Right cardiac atrium (tissue), 5 donors: ENCODE results near the gene QRICH1. TPM values are rescaled to one million over a fixed set of nuclear protein-coding genes. Genes with fewer than 3 reads are reported as not detected.

Experiments used
- ATAC-seq, 2 donors: fragments of 200-7000 bp; cut with Tn5 transposase; one replicate each; pipeline versions ENCODE4 v1.8.0 to v1.9.1; 2020; ENCODE audit warnings: moderate library complexity in 2 of 2, mild to moderate bottlenecking in 1 of 2
- DNase-seq, 3 donors: peaks; one replicate each; pipeline ENCODE4 v3.0.0-alpha.2; 2020
- H3K27ac ChIP-seq: one replicate; pipeline ENCODE4 v1.5.1; 2013; ENCODE audit warnings: mild to moderate bottlenecking, low read length, control low read depth, moderate library complexity
- H3K27me3 ChIP-seq: one replicate; pipeline ENCODE4 v1.6.1; 2013; ENCODE audit not compliant: control insufficient read depth, insufficient read depth
- H3K4me1 ChIP-seq: one replicate; pipeline ENCODE4 v1.6.1; 2013; ENCODE audit warnings: low read length; ENCODE audit not compliant: control insufficient read depth, insufficient read depth
- H3K4me3 ChIP-seq: one replicate; pipeline ENCODE4 v1.5.1; 2013; ENCODE audit warnings: low read length, control low read depth
- H3K9me3 ChIP-seq: one replicate; pipeline ENCODE4 v1.6.1; 2013; ENCODE audit warnings: low read length; ENCODE audit not compliant: control insufficient read depth
- WGBS: extraction: QIAGEN DNeasy Blood & Tissue Kit; methylation state at CpG from one replicate; pipeline ENCODE4 v1.1.7; 2013; 5-methylcytosine and 5-hydroxymethylcytosine counted together
- intact Hi-C, 4 donors: fragments of 100-400 bp; cut with DNase I; formaldehyde crosslinking; loops; one replicate each; pipeline versions ENCODE4 v1.11.0 to v1.14.0; 2022 to 2023
- long read RNA-seq, 4 donors: library from polyadenylated mRNA; unstranded; transcript quantifications; one replicate each; pipeline ENCODE4 v2.0.0, GENCODE V29; 2020 to 2021
- polyA plus RNA-seq: library from polyadenylated mRNA; stranded (reverse); fragments of 200-250 nt; gene quantifications from one replicate; pipeline ENCODE4 v1.2.3, GENCODE V29; 2013
- total RNA-seq, 4 donors: library from RNA; stranded (reverse); fragmentation: NEBNext Ultra II Directional; extraction: Animal tissue kit (Norgen Biotek cat#: 25700); gene quantifications; one replicate each; pipeline ENCODE4 v1.2.1, GENCODE V29; 2021
- donor health status: healthy with polysubstance abuse.
- donor health status: DM: no; HTN: yes; CAD: no.
- donor health status: DM: no; HTN: no; CAD: no.
- donor health status: DM: no; HTN: yes; CAD: no; lungs with severe emphysema.
- donor health status: DM: yes; HTN: yes; CAD: no.

The QRICH1 gene
- total RNA-seq (10 to 100 TPM; 59.2 to 74.7 (median 65.9) TPM), polyA plus RNA-seq (23.3 TPM)
- long read RNA-seq, donor 1, transcript QRICH1-202 (10 exons, 3,549 nt): major isoform, 32 of 66 reads
- long read RNA-seq, donor 1, transcript QRICH1-204 (11 exons, 3,009 nt): minor isoform, 5 of 66 reads
- long read RNA-seq, donor 1, partial matches to known transcripts: 22 of 66 reads
- long read RNA-seq, donor 1, other reads (novel, unspliced or antisense): 6 of 66 reads
- long read RNA-seq, donor 2, transcript QRICH1-202 (10 exons, 3,549 nt): major isoform, 9 of 16 reads
- long read RNA-seq, donor 2, partial matches to known transcripts: 5 of 16 reads
- long read RNA-seq, donor 2, other reads (novel, unspliced or antisense): 2 of 16 reads
- long read RNA-seq, donor 3, transcript QRICH1-202 (10 exons, 3,549 nt): major isoform, 36 of 92 reads
- long read RNA-seq, donor 3, partial matches to known transcripts: 42 of 92 reads
- long read RNA-seq, donor 3, other reads (novel, unspliced or antisense): 13 of 92 reads
- long read RNA-seq, donor 4, transcript QRICH1-202 (10 exons, 3,549 nt): major isoform, 11 of 20 reads
- long read RNA-seq, donor 4, partial matches to known transcripts: 5 of 20 reads
- long read RNA-seq, donor 4, other reads (novel, unspliced or antisense): 2 of 20 reads

DNA sequence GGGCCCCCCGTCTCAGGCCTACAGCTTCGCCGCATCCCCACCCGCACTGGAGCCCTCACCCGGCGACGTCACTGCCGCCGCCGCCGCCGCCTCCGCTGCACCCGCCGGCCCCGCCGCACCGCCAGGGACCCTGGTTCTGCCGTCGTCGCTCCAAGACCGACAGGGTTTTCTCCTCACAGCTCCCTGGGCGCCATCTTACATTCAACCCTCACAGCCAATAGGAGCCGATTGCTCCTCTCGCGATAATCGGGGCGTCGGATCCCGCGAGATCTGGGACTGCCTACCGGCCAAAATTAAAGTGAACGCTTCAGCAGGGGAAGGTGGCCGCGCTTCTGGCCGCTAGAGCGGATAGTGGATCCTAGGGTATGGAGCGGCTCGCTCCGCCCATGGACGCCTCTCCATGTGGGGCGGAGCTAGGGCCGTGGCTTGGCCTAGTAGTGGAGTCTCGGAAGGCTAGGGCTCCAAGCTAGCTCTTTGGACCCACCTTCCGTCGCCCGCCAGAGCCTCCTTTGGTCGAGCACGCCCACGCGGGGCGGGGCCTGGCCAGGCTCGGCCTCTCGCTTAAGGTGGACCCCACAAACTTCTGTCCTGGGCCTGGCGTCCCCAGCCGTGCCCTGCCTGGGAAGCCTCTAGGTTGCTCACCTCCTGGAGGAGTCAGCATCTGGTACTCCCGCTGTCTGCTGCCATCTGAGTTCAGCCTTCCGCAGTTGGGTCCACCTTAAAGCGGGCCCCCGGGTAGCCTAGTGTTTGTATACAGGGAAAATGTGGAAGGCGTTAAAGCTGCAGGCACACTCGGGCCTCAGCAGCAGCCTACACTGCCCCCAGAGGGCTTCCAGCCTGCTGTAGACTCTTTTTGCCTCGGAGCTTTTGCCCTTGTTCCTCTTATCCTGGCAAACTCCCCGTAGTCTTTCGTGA is at the start of gene QRICH1:
Gene QRICH1, minus strand, starts transcription at position 219 of the 915 bp plus-strand sequence. CDS start 17,054 bp downstream, outside the sequence.
- intact Hi-C loops: loop anchor here in 1 of 4 donors (2.0 kb wide), 1 partner anchor 39 kb away; the partner anchor contains the start of gene LAMB2
- DNase-seq: peak; percentile 97 to 99 (median 99)
- no peaks in the 10 kb centered on the region for H3K9me3 ChIP-seq
- ATAC-seq: peak; percentile 94 to 96
- H3K27me3 ChIP-seq: no peaks in the 10 kb centered on the region
- H3K4me1 ChIP-seq: peaks cover 2% of the 10 kb centered on the region
- peak within 1 kb of the TSS; percentile 91 for H3K27ac ChIP-seq
- under 1% methylated on average over 65 of the region's 65 CpGs for WGBS
- H3K4me3 ChIP-seq: peak within 1 kb of the TSS; percentile 84

- Histone ChIP-seq H3K4me3 (no peak overlapping the region), H3K27ac (no peak overlapping the region), H3K27me3 (no peaks in the 10 kb centered on the region), H3K9me3 (no peaks in the 10 kb centered on the region), H3K4me1 (no peaks in the 10 kb centered on the region)
- intact Hi-C loops: no loop called here
- DNase-seq (peak in 1 of 3 donors; percentile 9), ATAC-seq (no peak)
- 78% methylated on average over 3 of the region's 3 CpGs for WGBS
Observed at GRCh38 chr3:49140080-49140479, 46.2 kb upstream of the QRICH1 start.

- Histone ChIP-seq H3K4me1 (peaks cover 10% of the 10 kb centered on the region), H3K27ac (no peak overlapping the region), H3K4me3 (no peak overlapping the region), H3K27me3 (no peaks in the 10 kb centered on the region), H3K9me3 (no peaks in the 10 kb centered on the region)
- intact Hi-C loops: no loop called here
- whole genome bisulfite sequencing: 89% methylated on average over 4 of the region's 4 CpGs
- ATAC-seq (no peak), DNase-seq (peak in 1 of 3 donors; percentile 18)
Observed at GRCh38 chr3:49135499-49135898, 41.6 kb upstream of the QRICH1 start.

DNA sequence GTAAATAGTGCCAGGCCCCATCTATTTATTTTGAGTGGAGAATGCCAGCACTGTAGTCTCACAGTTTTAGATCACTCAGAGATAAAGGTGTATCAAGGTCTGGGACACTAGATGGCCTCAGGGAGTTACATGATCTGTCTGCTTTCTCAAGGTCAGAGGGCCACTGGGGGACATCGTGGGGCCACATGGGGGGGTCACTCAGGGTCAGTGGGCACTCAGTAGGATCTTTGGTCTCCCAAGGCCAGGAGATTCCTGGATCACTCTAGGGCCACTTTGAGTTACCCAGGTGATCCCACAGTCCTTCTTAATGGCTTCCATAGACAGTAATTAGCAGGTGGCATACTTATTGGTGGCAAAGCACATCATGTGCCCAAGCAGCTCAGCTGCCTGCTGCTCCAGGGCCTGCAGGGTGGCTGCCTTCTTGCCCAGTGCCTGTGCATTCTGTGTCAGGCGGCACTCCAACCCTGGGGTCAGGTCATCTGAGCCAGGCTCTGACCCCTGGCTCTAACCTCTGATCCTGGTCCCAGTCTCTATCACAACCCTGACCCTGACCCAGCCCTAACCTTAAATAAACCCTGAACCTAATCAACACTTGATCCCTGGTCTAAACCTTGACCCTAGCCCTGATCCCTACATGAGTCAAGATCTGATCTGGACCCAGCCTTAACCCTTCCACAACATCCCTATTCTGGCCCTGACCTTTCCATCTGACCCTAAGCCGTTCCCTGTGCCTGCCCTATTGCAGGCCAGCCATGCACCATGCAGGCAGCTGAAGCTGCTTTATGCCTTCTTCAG is 40.8 kb upstream of the QRICH1 start:
- WGBS: 59% methylated on average over 3 of the region's 3 CpGs
- H3K4me1 ChIP-seq: peaks cover 12% of the 10 kb centered on the region
- intact Hi-C loops: no loop called here

DNA sequence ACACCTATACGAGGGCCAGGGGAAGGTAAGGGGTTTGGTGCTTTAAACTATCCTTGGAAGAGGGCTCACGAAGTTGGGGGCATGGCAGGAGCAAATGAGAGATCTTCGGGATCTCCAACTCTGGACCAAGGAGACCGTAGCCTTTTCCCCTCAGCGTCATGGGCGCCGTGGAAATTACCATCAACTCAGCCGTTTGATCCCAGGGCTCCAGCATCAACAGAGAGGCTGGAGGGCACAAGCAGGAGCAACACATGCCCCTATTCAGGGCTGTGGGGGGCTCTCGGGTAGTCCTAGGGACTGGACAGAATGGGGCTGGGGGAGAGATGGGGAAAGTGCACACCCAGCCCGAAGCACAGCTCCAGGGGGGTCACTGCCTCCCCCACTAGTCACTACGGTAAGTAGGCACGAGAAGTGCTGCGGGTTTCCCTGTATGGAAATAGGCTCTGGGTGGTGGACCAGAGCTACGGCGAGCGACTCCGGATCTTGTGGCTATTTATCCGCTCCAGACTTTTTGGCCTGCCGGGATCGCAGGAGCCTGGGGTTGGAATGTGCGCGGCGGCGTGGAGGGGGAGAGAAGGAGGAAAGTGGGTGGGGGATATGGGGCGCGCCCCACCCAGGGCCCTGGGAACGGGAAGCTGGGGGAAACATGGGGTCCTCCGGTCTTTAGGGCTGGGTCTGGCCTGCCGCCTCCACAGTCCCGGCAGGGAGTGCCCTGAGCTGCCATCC is 39.5 kb upstream of the QRICH1 start:
- Histone ChIP-seq H3K4me3 (peak overlapping the region; percentile 77), H3K27me3 (no peaks in the 10 kb centered on the region), H3K9me3 (no peaks in the 10 kb centered on the region), H3K4me1 (peaks cover 12% of the 10 kb centered on the region), H3K27ac (peak overlapping the region; percentile 94)
- DNase-seq: peak; percentile 90 to 95 (median 95)
- peak; percentile 85 to 87 for ATAC-seq
- intact Hi-C loops: loop anchor here in 1 of 4 donors (2.0 kb wide), 1 partner anchor 39 kb away; the partner anchor contains the start of gene QRICH1
- 2% methylated on average over 30 of the region's 30 CpGs for WGBS

More for the DNA sequence above, 40.8 kb upstream of the QRICH1 start:
- no peaks in the 10 kb centered on the region for H3K27me3 ChIP-seq
- H3K27ac ChIP-seq: peak overlapping the region; percentile 45
- ATAC-seq: no peak
- DNase-seq: peak in 2 of 3 donors; percentile 31 to 58
- no peaks in the 10 kb centered on the region for H3K9me3 ChIP-seq
- no peak overlapping the region for H3K4me3 ChIP-seq

DNA sequence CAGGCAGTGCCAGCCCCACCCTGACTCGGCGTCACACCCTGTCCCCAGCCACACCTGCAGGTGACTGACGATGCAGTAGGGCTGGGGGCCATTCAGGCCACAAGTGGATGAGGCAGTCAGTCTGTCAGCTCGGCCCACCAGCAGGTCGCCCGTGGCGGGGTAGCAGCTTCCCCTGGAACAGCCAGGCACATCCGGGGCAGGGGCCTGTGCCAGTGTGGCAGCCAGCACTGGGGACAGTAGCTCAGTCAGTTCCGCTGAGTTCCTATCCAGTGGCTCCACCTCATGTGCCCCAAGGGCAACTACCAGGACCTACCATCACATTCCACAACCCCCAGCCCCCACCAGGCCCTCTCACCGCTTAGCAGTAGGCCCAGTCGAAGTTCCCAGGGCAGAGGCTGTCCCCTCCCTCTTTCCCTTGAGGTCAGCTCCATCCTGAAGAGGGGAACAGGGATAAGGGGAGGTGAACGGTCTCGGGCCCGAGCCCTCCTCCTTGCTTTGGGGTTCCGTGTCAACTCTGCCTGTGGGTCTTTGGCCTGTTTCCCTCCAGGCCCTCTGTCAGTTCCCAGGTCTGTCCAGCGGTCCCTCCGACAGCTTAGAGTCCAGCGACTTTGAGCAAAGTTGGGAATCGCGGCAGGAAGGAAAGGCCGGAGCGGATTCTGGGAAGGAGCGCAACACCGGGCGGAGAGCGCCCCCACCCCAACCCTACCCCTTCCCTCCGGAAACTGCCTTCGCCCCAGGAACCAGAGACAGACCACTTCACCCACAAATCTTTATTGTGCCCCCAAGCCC is 38.8 kb upstream of the QRICH1 start, which contains the start of gene LAMB2:
Gene LAMB2, minus strand, starts transcription at position 614 of the 789 bp plus-strand sequence. Its CDS starts 183 bp downstream, at position 431.
- H3K27ac ChIP-seq: peak within 1 kb of the TSS; percentile 94
- H3K4me1 ChIP-seq: peaks cover 12% of the 10 kb centered on the region
- intact Hi-C loops: loop anchor here in 1 of 4 donors (2.0 kb wide), 1 partner anchor 38 kb away; the partner anchor contains the start of gene QRICH1
- peak; percentile 78 to 91 (median 90) for DNase-seq
- 3% methylated on average over 28 of the region's 28 CpGs for WGBS
- ATAC-seq: peak; percentile 81 to 82
- H3K4me3 ChIP-seq: peak within 1 kb of the TSS; percentile 77
- H3K27me3 ChIP-seq: no peaks in the 10 kb centered on the region
- H3K9me3 ChIP-seq: no peaks in the 10 kb centered on the region

GRCh38 chr3:49132073-49132436 is 38.2 kb upstream of the QRICH1 start:
- peak in 1 of 3 donors; percentile 44 for DNase-seq
- peaks cover 12% of the 10 kb centered on the region for H3K4me1 ChIP-seq
- peak overlapping the region; percentile 92 for H3K27ac ChIP-seq
- WGBS: 30% methylated on average over 9 of the region's 9 CpGs
- peak overlapping the region; percentile 77 for H3K4me3 ChIP-seq
- no peak for ATAC-seq
- H3K9me3 ChIP-seq: no peaks in the 10 kb centered on the region
- no peaks in the 10 kb centered on the region for H3K27me3 ChIP-seq
- intact Hi-C loops: loop anchor here in 1 of 4 donors (2.0 kb wide), 1 partner anchor 37 kb away; the partner anchor contains the start of gene QRICH1

DNA sequence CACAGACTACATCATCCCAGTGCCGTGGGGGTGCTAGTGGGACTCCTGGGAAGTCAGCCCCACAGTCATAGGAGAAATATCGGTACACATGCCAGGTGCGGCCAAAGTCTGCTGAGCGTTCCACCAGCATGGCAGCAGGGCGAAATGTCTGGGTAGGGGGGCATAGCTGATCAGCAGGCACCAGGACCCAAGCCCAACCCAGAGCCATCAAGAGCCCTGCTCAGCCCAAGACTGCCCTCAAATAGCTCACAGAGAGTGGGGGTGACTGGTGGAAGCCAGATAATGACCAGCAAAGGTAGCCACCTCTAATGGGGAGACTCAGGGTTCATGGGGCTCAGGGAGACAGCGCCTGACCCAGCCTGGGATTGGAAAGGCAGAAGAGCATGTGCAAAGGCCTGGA is 37.7 kb upstream of the QRICH1 start:
- peak overlapping the region; percentile 77 for H3K4me3 ChIP-seq

DNA sequence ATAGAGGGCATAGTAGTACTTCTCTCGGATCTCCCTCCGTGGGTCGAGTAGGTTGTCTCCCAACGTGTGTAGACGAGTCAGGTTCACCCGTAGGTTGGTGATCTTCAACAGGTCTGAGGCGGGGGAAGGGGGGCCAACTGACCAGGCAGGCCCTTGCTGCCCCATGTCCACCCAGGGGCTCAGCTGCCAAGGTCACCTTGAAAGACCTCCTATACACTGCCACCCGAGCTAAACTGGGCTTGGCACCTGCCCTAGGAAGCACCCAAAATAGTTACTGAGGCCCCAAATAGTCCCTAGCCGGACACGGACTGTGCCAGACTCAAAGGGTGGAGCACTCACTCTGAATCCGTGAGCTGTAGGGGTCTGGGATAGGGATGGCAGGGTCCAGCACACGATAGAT is 37.2 kb upstream of the QRICH1 start:
- no peaks in the 10 kb centered on the region for H3K9me3 ChIP-seq
- WGBS: 58% methylated on average over 12 of the region's 12 CpGs
- intact Hi-C loops: no loop called here
- peaks cover 12% of the 10 kb centered on the region for H3K4me1 ChIP-seq
- no peak for ATAC-seq
- no peak overlapping the region for H3K4me3 ChIP-seq
- peak in 2 of 3 donors; percentile 39 to 51 for DNase-seq
- no peaks in the 10 kb centered on the region for H3K27me3 ChIP-seq
- peak overlapping the region; percentile 92 for H3K27ac ChIP-seq

More for the DNA sequence above, 37.7 kb upstream of the QRICH1 start:
- WGBS: 87% methylated on average over 6 of the region's 6 CpGs
- Histone ChIP-seq H3K27me3 (no peaks in the 10 kb centered on the region), H3K4me1 (peaks cover 12% of the 10 kb centered on the region), H3K27ac (peak overlapping the region; percentile 92), H3K9me3 (no peaks in the 10 kb centered on the region)
- DNase-seq: peak in 2 of 3 donors; percentile 29 to 37
- intact Hi-C loops: no loop called here
- no peak for ATAC-seq
